ENCODE data around the gene GABRG3. TPM values are rescaled to one million over a fixed set of nuclear protein-coding genes. Genes with fewer than 3 reads are reported as not detected.

GABRG3 gene
- total and polyA plus RNA-seq, 2 experiments from 2014 or later: 0.15 to 0.43 TPM

- Histone ChIP-seq H4K20me1 (ENCODE audit: insufficient read depth, poor library complexity, severe bottlenecking) (no peaks in the 10 kb centered on the region), H3K4me3 (no peak overlapping the region), H3K4me2 (no peak overlapping the region), H3K27ac (no peak overlapping the region), H3K9me3 (ENCODE audit: low read depth) (no peaks in the 10 kb centered on the region), H2AFZ (no peak overlapping the region), H3K27me3 (no peaks in the 10 kb centered on the region), H3K36me3 (replicated peaks; ENCODE audit: insufficient read depth, low read depth) (no peaks in the 10 kb centered on the region), H3K9me2 (replicated peaks; ENCODE audit: insufficient read depth) (no peaks in the 10 kb centered on the region), H3K4me1 (ENCODE audit: insufficient read depth) (peaks cover 12% of the 10 kb centered on the region), H3K79me2 (no peaks in the 10 kb centered on the region)
- TF ChIP-seq CTCF (IDR thresholded peaks at IDR 0.05; ENCODE audit: poor library complexity) (no peak), EZH2 (IDR thresholded peaks at IDR 0.05; ENCODE audit: borderline replicate concordance) (no peak), EZH2phosphoT487 (IDR thresholded peaks at IDR 0.05; ENCODE audit: low read depth, severe bottlenecking, unreplicated experiment) (no peak)
- WGBS (ENCODE audit: low lambda C conversion rate, missing lambda C conversion rate): 87% methylated on average over 3 of the region's 3 CpGs
- no peak for DNase-seq (ENCODE audit: low spot score)
These were observed 126.5 kb downstream of the GABRG3 start for GRCh38 chr15:27097506-27097905.

- Histone ChIP-seq H3K27me3 (no peaks in the 10 kb centered on the region), H4K20me1 (ENCODE audit: insufficient read depth, poor library complexity, severe bottlenecking) (no peaks in the 10 kb centered on the region), H3K4me2 (no peak overlapping the region), H3K36me3 (replicated peaks; ENCODE audit: insufficient read depth, low read depth) (no peaks in the 10 kb centered on the region), H3K4me3 (no peak overlapping the region), H2AFZ (no peak overlapping the region), H3K27ac (no peak overlapping the region), H3K9me3 (ENCODE audit: low read depth) (no peaks in the 10 kb centered on the region), H3K79me2 (no peaks in the 10 kb centered on the region), H3K4me1 (ENCODE audit: insufficient read depth) (no peaks in the 10 kb centered on the region), H3K9me2 (replicated peaks; ENCODE audit: insufficient read depth) (no peaks in the 10 kb centered on the region)
- DNase-seq (ENCODE audit: low spot score): no peak
- TF ChIP-seq CTCF (IDR thresholded peaks at IDR 0.05; ENCODE audit: poor library complexity) (no peak), EZH2 (IDR thresholded peaks at IDR 0.05; ENCODE audit: borderline replicate concordance) (no peak), EZH2phosphoT487 (IDR thresholded peaks at IDR 0.05; ENCODE audit: low read depth, severe bottlenecking, unreplicated experiment) (no peak)
- WGBS (ENCODE audit: low lambda C conversion rate, missing lambda C conversion rate): 95% methylated on average over 9 of the region's 9 CpGs
These were observed 131.0 kb downstream of the GABRG3 start for GRCh38 chr15:27101982-27102381.

GRCh38 chr15:27111323-27111722 lies 140.3 kb downstream of the GABRG3 start:
- Histone ChIP-seq H3K79me2 (no peaks in the 10 kb centered on the region), H3K27me3 (no peaks in the 10 kb centered on the region), H3K4me3 (no peak overlapping the region), H3K4me1 (ENCODE audit: insufficient read depth) (no peaks in the 10 kb centered on the region), H4K20me1 (ENCODE audit: insufficient read depth, poor library complexity, severe bottlenecking) (no peaks in the 10 kb centered on the region), H3K27ac (no peak overlapping the region), H3K4me2 (no peak overlapping the region), H3K9me3 (ENCODE audit: low read depth) (no peaks in the 10 kb centered on the region), H3K36me3 (replicated peaks; ENCODE audit: insufficient read depth, low read depth) (no peaks in the 10 kb centered on the region), H2AFZ (no peak overlapping the region), H3K9me2 (replicated peaks; ENCODE audit: insufficient read depth) (no peaks in the 10 kb centered on the region)
- 95% methylated on average over 4 of the region's 4 CpGs for WGBS (ENCODE audit: low lambda C conversion rate, missing lambda C conversion rate)
- DNase-seq (ENCODE audit: low spot score): no peak
- TF ChIP-seq CTCF (IDR thresholded peaks at IDR 0.05; ENCODE audit: poor library complexity): no peak
- TF ChIP-seq EZH2 (IDR thresholded peaks at IDR 0.05; ENCODE audit: borderline replicate concordance): no peak

- Histone ChIP-seq H4K20me1 (ENCODE audit: insufficient read depth, poor library complexity, severe bottlenecking) (no peaks in the 10 kb centered on the region), H3K79me2 (no peaks in the 10 kb centered on the region), H3K4me3 (no peak overlapping the region), H3K27me3 (no peaks in the 10 kb centered on the region), H3K36me3 (replicated peaks; ENCODE audit: insufficient read depth, low read depth) (no peaks in the 10 kb centered on the region), H2AFZ (no peak overlapping the region), H3K27ac (no peak overlapping the region), H3K4me2 (no peak overlapping the region), H3K9me2 (replicated peaks; ENCODE audit: insufficient read depth) (no peaks in the 10 kb centered on the region), H3K4me1 (ENCODE audit: insufficient read depth) (no peaks in the 10 kb centered on the region), H3K9me3 (ENCODE audit: low read depth) (no peaks in the 10 kb centered on the region)
- DNase-seq (ENCODE audit: low spot score): no peak
- no peak for TF ChIP-seq EZH2phosphoT487 (IDR thresholded peaks at IDR 0.05; ENCODE audit: low read depth, severe bottlenecking, unreplicated experiment)
- no peak for TF ChIP-seq EZH2 (IDR thresholded peaks at IDR 0.05; ENCODE audit: borderline replicate concordance)
- no peak for TF ChIP-seq CTCF (IDR thresholded peaks at IDR 0.05; ENCODE audit: poor library complexity)
- WGBS (ENCODE audit: low lambda C conversion rate, missing lambda C conversion rate): 97% methylated on average over 1 of the region's 1 CpG
These were observed 143.5 kb downstream of the GABRG3 start for GRCh38 chr15:27114473-27114872.
